ENCODE results near the gene DRD4. TPM values are rescaled to one million over a fixed set of nuclear protein-coding genes. Genes with fewer than 3 reads are reported as not detected.
A peak's percentile ranks its signal among the peaks of the same experiment; 100 is the strongest.

The DRD4 gene
- 0.30 and 1.00 TPM in 2 replicates for total RNA-seq (2011; cell fraction: chromatin; rRNA removed; ENCODE audit: low replicate concordance)
- total RNA-seq (2011; cell fraction: nucleolus; rRNA removed), result 0.67 and 0.79 TPM in 2 replicates
- 0.59 and 1.1 TPM in 2 replicates for total RNA-seq (2011; cell fraction: nucleoplasm; rRNA removed)
- total RNA-seq (2014; rRNA removed), result 0.24 TPM in 1 of 2 replicates, not detected in the other
- total RNA-seq (2014; rRNA removed; fragmentation: Illumina TruSeq; extraction: Trizol), result not detected in 2 replicates
- total RNA-seq (2015; rRNA removed; fragmentation: Illumina TruSeq; extraction: Trizol), result 0.14 TPM in 1 of 2 replicates, not detected in the other
- total RNA-seq (2021), result 0.95 and 1.4 TPM in 2 replicates
- 0.11 TPM in 1 of 2 replicates, not detected in the other for polyA plus RNA-seq (2011; rRNA removed)
- polyA plus RNA-seq (2011; cell fraction: cytosol; rRNA removed), result 0.04 and 0.06 TPM in 2 replicates
- 0.60 and 0.70 TPM in 2 replicates for polyA plus RNA-seq (2011; cell fraction: nucleus; rRNA removed)
- polyA plus RNA-seq (2012), result 0.36 and 0.51 TPM in 2 replicates
- polyA plus RNA-seq (2014; fragmentation: Illumina TruSeq; extraction: Trizol), result 0.11 TPM in 1 of 2 replicates, not detected in the other
- polyA plus RNA-seq (2014; fragmentation: Nextera tagmentation; extraction: Ambion mirVana), result under 1 TPM in 1 of 2 experiments, not detected in 1; 0.04 TPM
- 0.27 and 0.49 TPM in 2 replicates for polyA plus RNA-seq (2014; rRNA removed)
- polyA minus RNA-seq (2011; rRNA and poly(A)+ RNA removed), result not detected in 2 replicates
- polyA minus RNA-seq (2011; cell fraction: cytosol; rRNA and poly(A)+ RNA removed), result not detected in 2 replicates
- 0.13 and 0.22 TPM in 2 replicates for polyA minus RNA-seq (2011; cell fraction: nucleus; rRNA and poly(A)+ RNA removed)
- Bru-seq, nascent RNA, result percentile 51 among the genes with signal in this experiment
- percentile 48 among the genes with signal in this experiment for BruChase-seq, experiment 1, labeled RNA remaining after a 2-hour chase
- BruChase-seq, experiment 2, labeled RNA remaining after a 6-hour chase, result percentile 58 among the genes with signal in this experiment
- long read RNA-seq, experiment 1, result 0 reads
- long read RNA-seq, experiment 2, partial matches to known transcripts, result 0 of 2 reads
- long read RNA-seq, experiment 2, other reads (novel, unspliced or antisense), result 2 of 2 reads
- long read RNA-seq, experiment 3, partial matches to known transcripts, result 1 of 1 reads
- long read RNA-seq, experiment 3, other reads (novel, unspliced or antisense), result 0 of 1 reads

DNA sequence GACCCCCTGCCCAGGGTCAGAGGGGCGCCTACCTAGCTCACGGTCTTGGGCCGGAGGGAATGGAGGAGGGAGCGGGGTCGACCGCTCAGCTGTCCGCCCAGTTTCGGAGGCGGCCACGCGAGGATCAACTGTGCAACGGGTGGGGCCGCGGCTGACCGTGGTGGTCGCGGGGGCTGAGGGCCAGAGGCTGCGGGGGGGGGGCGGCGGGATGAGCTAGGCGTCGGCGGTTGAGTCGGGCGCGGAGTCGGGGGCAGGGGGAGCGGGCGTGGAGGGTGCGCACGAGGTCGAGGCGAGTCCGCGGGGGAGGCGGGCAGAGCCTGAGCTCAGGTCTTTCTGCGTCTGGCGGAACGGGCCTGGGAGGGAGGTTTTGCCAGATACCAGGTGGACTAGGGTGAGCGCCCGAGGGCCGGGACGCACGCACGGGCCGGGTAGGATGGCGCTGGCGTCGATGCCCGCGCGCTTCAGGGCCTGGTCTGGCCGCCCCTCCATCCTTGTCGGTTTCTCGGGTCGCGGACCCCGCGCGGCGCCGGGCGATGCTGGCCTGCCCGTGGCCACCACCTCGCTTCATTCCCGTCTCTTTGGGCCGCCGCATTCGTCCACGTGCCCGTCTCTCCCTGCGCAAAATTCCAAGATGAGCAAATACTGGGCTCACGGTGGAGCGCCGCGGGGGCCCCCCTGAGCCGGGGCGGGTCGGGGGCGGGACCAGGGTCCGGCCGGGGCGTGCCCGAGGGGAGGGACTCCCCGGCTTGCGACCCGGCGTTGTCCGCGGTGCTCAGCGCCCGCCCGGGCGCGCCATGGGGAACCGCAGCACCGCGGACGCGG, at the start of gene DRD4:
Gene DRD4 (plus strand): TSS at position 759 of the 822 bp plus-strand sequence. CDS start 36 bp downstream, at position 795.
- no peak for FAIRE-seq
- 96% methylated on average over 18 of the region's 100 CpGs for WGBS (ENCODE audit: insufficient coverage, low coverage, missing lambda C conversion rate)
- peaks cover 37% of the 10 kb centered on the region; the same call in 2 of the 3 replicates for H3K36me3 ChIP-seq (ENCODE audit: control insufficient read depth, insufficient read depth, low read length)
- H3K4me3 ChIP-seq, result no peak within 1 kb of the TSS
- peaks cover 2% of the 10 kb centered on the region; the same call in 1 of the 3 replicates for H3K79me2 ChIP-seq (ENCODE audit: control insufficient read depth, insufficient read depth, low read length)
- in situ Hi-C loops (cut with MboI), result no loop called here
- no peaks in the 10 kb centered on the region for H3K27me3 ChIP-seq (ENCODE audit: control insufficient read depth in 2 of 2, insufficient read depth in 2 of 2, low read length in 2 of 2)
- POLR2A ChIA-PET, result no interaction called here
- no peak within 1 kb of the TSS for H2AFZ ChIP-seq (ENCODE audit: low read depth, low read length)
- H3K9me3 ChIP-seq (replicated peaks; ENCODE audit: control insufficient read depth, insufficient read depth, low read depth, low read length), result no peaks in the 10 kb centered on the region
- H3K27ac ChIP-seq (ENCODE audit: extremely low read depth, low read depth, low read length), result no peak within 1 kb of the TSS
- peaks cover 0 to 17% of the 10 kb centered on the region in 2 experiments; a peak in 2 of 5 replicates for H3K4me1 ChIP-seq (replicated peaks in 1 of 2; ENCODE audit: control insufficient read depth in 2 of 2, insufficient read depth in 2 of 2, low read length in 2 of 2)
- H3K9ac ChIP-seq (ENCODE audit: insufficient read depth in 1 of 2, low read depth in 2 of 2, low read length in 2 of 2), result no peak within 1 kb of the TSS; a peak in 1 of 4 replicates
- no TSS peak for BruUV-seq (replicated peaks)
- DNase-seq (ENCODE audit: extremely low read depth in 1 of 4, low spot score in 3 of 4), result no peak
- CTCF ChIA-PET (ENCODE audit: low intra/inter-chr PET ratio), result no interaction called here
- ATAC-seq, result no peak
- no peak within 1 kb of the TSS for H3K4me2 ChIP-seq (ENCODE audit: insufficient read depth, low read length)
- intact Hi-C loops (cut with micrococcal nuclease), result no loop called here
- no peaks in the 10 kb centered on the region for H3K9me1 ChIP-seq (ENCODE audit: control insufficient read depth, insufficient read depth, low read length)
- no peaks in the 10 kb centered on the region for H4K20me1 ChIP-seq (replicated peaks; ENCODE audit: control insufficient read depth, insufficient read depth, low read length)
- TF ChIP-seq ZNF584 (CRISPR knock-in tag; IDR thresholded peaks at IDR 0.05; ENCODE audit: low read depth) (no peak), ZBTB34 (CRISPR knock-in tag; IDR thresholded peaks at IDR 0.05) (no peak), RAD51 (IDR thresholded peaks at IDR 0.05; ENCODE audit: borderline replicate concordance, low read depth) (no peak), JUNB (CRISPR knock-in tag; conservative IDR thresholded peaks at IDR 0.05) (no peak), ZBTB11 (CRISPR knock-in tag; IDR thresholded peaks at IDR 0.05) (no peak), LEF1 (IDR thresholded peaks at IDR 0.05) (no peak)
- TF ChIP-seq, protein P1, sequence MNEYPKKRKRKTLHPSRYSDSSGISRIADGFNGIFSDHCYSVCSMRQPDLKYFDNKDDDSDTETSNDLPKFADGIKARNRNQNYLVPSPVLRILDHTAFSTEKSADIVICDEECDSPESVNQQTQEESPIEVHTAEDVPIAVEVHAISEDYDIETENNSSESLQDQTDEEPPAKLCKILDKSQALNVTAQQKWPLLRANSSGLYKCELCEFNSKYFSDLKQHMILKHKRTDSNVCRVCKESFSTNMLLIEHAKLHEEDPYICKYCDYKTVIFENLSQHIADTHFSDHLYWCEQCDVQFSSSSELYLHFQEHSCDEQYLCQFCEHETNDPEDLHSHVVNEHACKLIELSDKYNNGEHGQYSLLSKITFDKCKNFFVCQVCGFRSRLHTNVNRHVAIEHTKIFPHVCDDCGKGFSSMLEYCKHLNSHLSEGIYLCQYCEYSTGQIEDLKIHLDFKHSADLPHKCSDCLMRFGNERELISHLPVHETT (CRISPR knock-in tag; conservative IDR thresholded peaks at IDR 0.05 in 1 of 2, IDR thresholded peaks at IDR 0.05 in 1 of 2), result no peak
